Measurements from ENCODE around the gene ZMIZ1. TPM values are rescaled to one million over a fixed set of nuclear protein-coding genes. Genes with fewer than 3 reads are reported as not detected.
"Not testable (repeated sequence)": the region's sequence is repeated elsewhere in the genome, so short reads cannot be mapped to it uniquely, and the experiment has no call there.

ZMIZ1 gene
- total RNA-seq, 1 experiment from 2014 or later = 34.2 TPM

GRCh38 chr10:79031723-79032122 is 37.0 kb upstream of the ZMIZ1 start:
- ATAC-seq = no peak
- in situ Hi-C loops (cut with HindIII; ENCODE audit: low pct_unique_long_range_greater_than_20kb, low sequenced_read_pairs) (no loop called here), intact Hi-C loops (cut with micrococcal nuclease; ENCODE audit: unreplicated experiment) (no loop called here)
- no peak for TF ChIP-seq CTCF (IDR thresholded peaks at IDR 0.05)
- no peak for TF ChIP-seq POLR2AphosphoS5 (IDR thresholded peaks at IDR 0.05; ENCODE audit: low read depth, low read length)
- TF ChIP-seq TCF7L2 (IDR thresholded peaks at IDR 0.05; ENCODE audit: low read depth, low read length) = no peak
- TF ChIP-seq SIN3A (IDR thresholded peaks at IDR 0.05; ENCODE audit: borderline replicate concordance, insufficient read depth, low read depth, low read length) = no peak
- TF ChIP-seq REST (IDR thresholded peaks at IDR 0.05; ENCODE audit: insufficient read depth in 1 of 2, low read depth in 2 of 2, low read length in 1 of 2) = no peak
- Histone ChIP-seq H3K9me3 (ENCODE audit: control insufficient read depth, insufficient read depth, low read depth, low read length) (no peaks in the 10 kb centered on the region), H3K4me1 (ENCODE audit: control insufficient read depth, insufficient read depth, low read length) (no peaks in the 10 kb centered on the region), H3K36me3 (ENCODE audit: control insufficient read depth, insufficient read depth, low read length) (no peaks in the 10 kb centered on the region), H3K27me3 (ENCODE audit: control insufficient read depth, insufficient read depth, low read length) (no peaks in the 10 kb centered on the region), H3K27ac (ENCODE audit: low read length) (no peak overlapping the region), H3K4me3 (ENCODE audit: low read depth in 2 of 2, low read length in 2 of 2) (no peak overlapping the region)
- BruUV-seq (replicated peaks) = no TSS peak
- CTCF ChIA-PET = no interaction called here
- POLR2A ChIA-PET = no interaction called here
- DNase-seq (ENCODE audit: low read depth, low spot score) = no peak

- H3K27me3 ChIP-seq (ENCODE audit: control insufficient read depth, insufficient read depth, low read length) = no peaks in the 10 kb centered on the region
- ChIA-PET CTCF (no interaction called here), POLR2A (no interaction called here)
- ATAC-seq = no peak
- TF ChIP-seq SIN3A (IDR thresholded peaks at IDR 0.05; ENCODE audit: borderline replicate concordance, insufficient read depth, low read depth, low read length) (no peak), TCF7L2 (IDR thresholded peaks at IDR 0.05; ENCODE audit: low read depth, low read length) (no peak), REST (IDR thresholded peaks at IDR 0.05; ENCODE audit: insufficient read depth in 1 of 2, low read depth in 2 of 2, low read length in 1 of 2) (no peak), POLR2AphosphoS5 (IDR thresholded peaks at IDR 0.05; ENCODE audit: low read depth, low read length) (no peak), CTCF (IDR thresholded peaks at IDR 0.05) (no peak)
- no peak overlapping the region for H3K4me3 ChIP-seq (ENCODE audit: low read depth in 2 of 2, low read length in 2 of 2)
- intact Hi-C loops (cut with micrococcal nuclease; ENCODE audit: unreplicated experiment) = no loop called here
- no peaks in the 10 kb centered on the region for H3K4me1 ChIP-seq (ENCODE audit: control insufficient read depth, insufficient read depth, low read length)
- BruUV-seq (replicated peaks) = no TSS peak
- no peaks in the 10 kb centered on the region for H3K36me3 ChIP-seq (ENCODE audit: control insufficient read depth, insufficient read depth, low read length)
- in situ Hi-C loops (cut with HindIII; ENCODE audit: low pct_unique_long_range_greater_than_20kb, low sequenced_read_pairs) = no loop called here
- DNase-seq (ENCODE audit: low read depth, low spot score) = no peak
- no peak overlapping the region for H3K27ac ChIP-seq (ENCODE audit: low read length)
- H3K9me3 ChIP-seq (ENCODE audit: control insufficient read depth, insufficient read depth, low read depth, low read length) = no peaks in the 10 kb centered on the region
Observed at GRCh38 chr10:79034271-79034876, 34.4 kb upstream of the ZMIZ1 start.

- ATAC-seq; H3K27ac ChIP-seq (ENCODE audit: low read length); H3K4me3 ChIP-seq (ENCODE audit: low read depth in 2 of 2, low read length in 2 of 2); H3K36me3 ChIP-seq (ENCODE audit: control insufficient read depth, insufficient read depth, low read length); H3K9me3 ChIP-seq (ENCODE audit: control insufficient read depth, insufficient read depth, low read depth, low read length); POLR2A ChIA-PET; H3K4me1 ChIP-seq (ENCODE audit: control insufficient read depth, insufficient read depth, low read length); DNase-seq (ENCODE audit: low read depth, low spot score); BruUV-seq (replicated peaks); intact Hi-C loops (cut with micrococcal nuclease; ENCODE audit: unreplicated experiment); in situ Hi-C loops (cut with HindIII; ENCODE audit: low pct_unique_long_range_greater_than_20kb, low sequenced_read_pairs); H3K27me3 ChIP-seq (ENCODE audit: control insufficient read depth, insufficient read depth, low read length): not testable (repeated sequence)
- CTCF ChIA-PET = interaction anchor here (0.7 kb wide), 1 partner anchor 265 kb away, joined by 3 read pairs; no protein-coding TSS in a partner anchor
Observed at GRCh38 chr10:79036416-79036815, 32.4 kb upstream of the ZMIZ1 start.
